Germinal center (tissue), 1 donor: ENCODE results near the gene DKC1.
"Not testable (repeated sequence)": the region's sequence is repeated elsewhere in the genome, so short reads cannot be mapped to it uniquely, and the experiment has no call there.

Experiments
- DNase-seq: peaks from one replicate; pipeline ENCODE4 v3.0.0; 2012; ENCODE audit warnings: mixed read lengths, low spot score

Gene DKC1

GRCh38 chrX:154793084-154793795 is 30.6 kb downstream of the DKC1 start:
- DNase-seq = no peak

- DNase-seq = no peak
Observed at GRCh38 chrX:154795016-154795415, 32.4 kb downstream of the DKC1 start.

- no peak for DNase-seq
Observed at GRCh38 chrX:154797006-154797405, 34.3 kb downstream of the DKC1 start.

- no peak for DNase-seq
Observed at GRCh38 chrX:154799556-154800348, 37.1 kb downstream of the DKC1 start.

GRCh38 chrX:154800478-154801210 is 38.0 kb downstream of the DKC1 start:
- no peak for DNase-seq

GRCh38 chrX:154802947-154803346 is 40.3 kb downstream of the DKC1 start:
- DNase-seq = no peak

GRCh38 chrX:154804261-154804956 is 41.7 kb downstream of the DKC1 start:
- no peak for DNase-seq

GRCh38 chrX:154804957-154805695 is 42.5 kb downstream of the DKC1 start, which contains the start of gene MPP1:
MPP1 (minus strand) TSS chrX:154805485; CDS start chrX:154805373, 112 bp downstream.
- DNase-seq = peak; percentile 83

GRCh38 chrX:154805696-154806091 is 43.0 kb downstream of the DKC1 start:
- DNase-seq = no peak

- DNase-seq = no peak
Observed at GRCh38 chrX:154806837-154807501, 44.3 kb downstream of the DKC1 start.

GRCh38 chrX:154809939-154810665 is 47.4 kb downstream of the DKC1 start:
- DNase-seq = no peak

GRCh38 chrX:154812341-154813101 is 49.9 kb downstream of the DKC1 start:
- no peak for DNase-seq

GRCh38 chrX:154813801-154814200 is 51.1 kb downstream of the DKC1 start:
- no peak for DNase-seq

GRCh38 chrX:154815274-154815818 is 52.7 kb downstream of the DKC1 start:
- no peak for DNase-seq

GRCh38 chrX:154816326-154816898 is 53.7 kb downstream of the DKC1 start:
- DNase-seq = not testable (repeated sequence)

GRCh38 chrX:154817048-154817618 is 54.5 kb downstream of the DKC1 start:
- DNase-seq = not testable (repeated sequence)

GRCh38 chrX:154818916-154819770 is 56.5 kb downstream of the DKC1 start:
- no peak for DNase-seq
